Measurements from ENCODE around the gene GPR55. TPM values are rescaled to one million over a fixed set of nuclear protein-coding genes. Genes with fewer than 3 reads are reported as not detected.

Gene GPR55
- total RNA-seq, 1 donor from 2014 or later, result 0.23 TPM

DNA sequence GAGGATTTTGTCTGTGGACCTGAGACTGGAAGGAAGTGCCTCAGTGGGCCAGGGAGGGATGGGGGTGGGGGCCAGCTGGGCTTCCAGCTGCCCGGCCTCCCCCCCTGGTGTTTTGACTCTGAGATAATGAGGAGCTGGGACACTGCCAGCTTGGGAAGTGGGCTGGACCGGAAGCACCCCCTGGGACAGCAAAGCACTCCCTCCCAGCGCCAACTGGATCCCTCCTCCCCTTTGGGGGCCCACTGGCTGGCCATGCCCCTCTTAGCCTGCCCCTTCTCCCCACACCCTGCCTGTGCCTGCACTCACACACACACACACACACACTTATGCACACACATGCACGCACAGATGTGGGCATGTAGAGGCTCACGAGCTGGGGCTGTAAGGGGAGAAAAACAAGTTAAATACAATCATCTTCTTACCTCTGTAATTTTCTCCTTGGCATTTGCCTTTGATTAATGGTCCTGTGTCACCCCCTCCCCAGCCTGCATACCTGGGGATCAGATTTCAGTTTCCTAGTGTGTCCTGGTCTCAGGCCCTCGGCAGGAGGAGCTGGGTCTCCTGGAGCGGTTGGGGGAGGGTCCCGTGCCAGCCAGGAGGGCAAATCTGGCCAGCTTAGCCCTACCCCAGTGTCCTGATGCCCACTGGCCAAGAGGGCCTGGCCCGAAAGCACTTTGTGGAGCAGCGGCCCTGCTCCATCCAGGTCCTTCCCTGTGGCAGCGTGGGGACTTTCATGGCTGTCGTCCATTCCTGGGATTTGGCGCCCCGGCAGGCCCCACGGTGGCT is 56.7 kb downstream of the GPR55 start:
- no peaks in the 10 kb centered on the region for H3K36me3 Mint-ChIP-seq (ENCODE audit: low read depth)
- H3K4me1 Mint-ChIP-seq, result peaks cover 19% of the 10 kb centered on the region
- H3K27me3 Mint-ChIP-seq, result peaks cover 29% of the 10 kb centered on the region
- H3K9me3 Mint-ChIP-seq, result no peaks in the 10 kb centered on the region
- H3K4me3 Mint-ChIP-seq, result no peak overlapping the region
- no peak overlapping the region for H3K27ac Mint-ChIP-seq
- intact Hi-C loops (cut with micrococcal nuclease), result no loop called here
- no peak for DNase-seq

DNA sequence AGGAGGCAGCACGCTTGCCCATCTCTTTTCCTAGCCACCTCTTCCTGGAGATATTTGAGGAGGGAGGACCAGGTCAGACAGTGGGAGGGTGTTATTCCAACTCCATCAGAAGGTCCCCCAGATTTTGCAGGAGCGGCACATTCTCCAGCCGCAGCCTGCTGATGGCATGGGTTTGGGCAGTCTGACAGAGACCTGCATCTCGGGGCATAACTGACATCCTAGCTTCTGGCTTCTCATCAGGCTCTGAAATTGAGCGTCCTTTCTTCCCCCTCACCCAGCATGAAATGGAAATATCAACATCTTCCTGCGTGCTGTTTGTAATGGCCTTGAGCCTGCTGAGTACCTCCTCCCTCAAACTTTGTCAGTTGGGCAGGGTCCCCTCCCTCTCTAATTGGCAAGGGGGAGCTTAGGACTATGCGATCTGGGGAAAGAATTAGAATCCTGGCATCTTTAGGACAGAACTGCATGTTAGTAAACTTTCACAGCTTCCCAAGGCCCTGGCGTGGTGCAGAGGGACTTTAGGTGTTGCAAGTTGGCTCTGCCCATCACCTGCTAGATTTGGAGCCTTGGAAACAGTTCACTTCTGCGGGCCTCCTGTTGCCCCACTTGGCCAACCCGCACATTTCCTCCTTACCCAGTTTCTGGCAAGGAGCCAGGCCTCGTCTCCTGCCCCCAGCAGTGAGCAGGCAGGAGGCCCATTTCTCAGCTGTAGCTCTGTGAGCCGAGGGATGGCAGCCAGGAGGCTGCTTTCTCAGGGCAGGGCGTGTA is 58.1 kb downstream of the GPR55 start:
- Mint-ChIP-seq H3K9me3 (no peaks in the 10 kb centered on the region), H3K27ac (no peak overlapping the region), H3K4me3 (peak overlapping the region; percentile 34)

DNA sequence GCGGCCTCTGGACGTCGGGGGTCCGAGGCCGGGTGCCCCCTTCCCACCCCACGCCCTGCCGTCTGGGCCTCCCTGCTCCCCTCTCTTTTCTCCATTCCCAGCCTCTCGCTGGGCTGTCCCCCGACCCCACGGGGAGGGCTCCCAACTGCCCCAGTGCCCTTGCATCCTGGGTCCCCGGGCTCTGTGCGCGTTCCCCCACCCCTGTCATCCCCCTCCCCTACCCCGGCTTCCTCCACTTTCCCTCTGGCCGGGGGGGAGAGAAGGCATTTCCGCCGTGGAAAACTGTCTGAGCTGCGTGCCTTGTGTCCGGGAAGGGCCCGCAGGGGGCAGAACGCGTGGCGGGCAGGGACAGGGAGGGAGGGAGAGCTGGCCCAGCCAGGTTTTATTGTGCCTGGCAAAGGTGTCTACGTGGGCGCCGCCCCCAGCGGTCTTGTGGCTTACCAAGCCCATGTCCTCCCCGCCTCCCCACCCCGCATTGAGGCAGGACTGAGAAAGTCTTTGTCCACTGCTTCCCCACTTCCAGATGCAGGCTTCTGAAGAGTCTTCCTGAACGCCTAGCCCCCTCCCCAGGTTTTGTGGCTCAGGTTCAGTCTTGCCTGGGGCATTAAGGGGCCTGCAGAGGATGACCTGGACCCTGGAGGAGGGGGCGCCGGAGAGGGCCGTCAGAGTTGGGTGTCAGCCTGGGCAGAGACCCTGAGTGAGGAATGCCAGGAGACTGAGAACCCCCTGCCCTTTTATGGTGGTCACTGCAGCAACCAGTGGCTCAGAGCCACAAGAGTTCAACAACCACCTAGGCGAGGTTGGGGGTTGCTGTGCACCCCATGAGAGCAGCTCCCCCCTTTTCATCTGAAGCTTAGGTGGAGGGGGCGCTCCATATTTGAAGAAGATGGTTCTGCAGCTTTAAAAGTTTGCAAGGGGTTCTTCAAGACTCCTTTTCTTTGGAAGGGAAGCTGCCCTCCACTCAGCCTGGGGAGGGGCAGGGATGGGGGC is 59.0 kb downstream of the GPR55 start:
- DNase-seq, result peak; percentile 65
- no peaks in the 10 kb centered on the region for H3K36me3 Mint-ChIP-seq (ENCODE audit: low read depth)
- H3K4me3 Mint-ChIP-seq, result peak overlapping the region; percentile 83
- peaks cover 48% of the 10 kb centered on the region for H3K27me3 Mint-ChIP-seq
- no peak overlapping the region for H3K27ac Mint-ChIP-seq
- peaks cover 24% of the 10 kb centered on the region for H3K4me1 Mint-ChIP-seq
- intact Hi-C loops (cut with micrococcal nuclease), result no loop called here
- no peaks in the 10 kb centered on the region for H3K9me3 Mint-ChIP-seq

More for the DNA sequence above, 58.1 kb downstream of the GPR55 start:
- intact Hi-C loops (cut with micrococcal nuclease), result no loop called here
- Mint-ChIP-seq H3K36me3 (ENCODE audit: low read depth) (no peaks in the 10 kb centered on the region), H3K27me3 (peaks cover 41% of the 10 kb centered on the region), H3K4me1 (peaks cover 17% of the 10 kb centered on the region)
- no peak for DNase-seq

DNA sequence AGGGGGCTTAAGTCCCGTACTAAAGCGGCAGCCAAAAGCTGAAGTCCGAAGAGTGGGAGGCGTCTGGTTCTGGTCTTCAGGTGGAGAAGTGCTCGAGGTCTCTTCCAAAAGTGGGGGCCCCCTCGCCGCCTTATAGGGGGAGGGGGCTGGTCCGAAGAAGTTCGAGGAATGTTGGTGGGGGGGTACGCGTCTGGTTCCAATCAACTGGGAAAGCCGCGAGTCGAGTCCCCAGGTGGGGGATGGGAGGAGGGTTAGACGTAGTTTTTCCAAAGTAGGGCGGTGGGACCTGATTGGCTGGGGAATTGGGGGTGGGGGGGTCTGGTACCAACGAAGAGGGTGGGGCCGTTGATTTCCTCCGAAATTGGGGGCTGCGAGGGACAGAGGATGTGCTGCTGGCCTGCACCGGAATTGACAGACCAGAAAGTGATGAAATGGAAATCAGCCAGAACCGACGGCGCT is 59.7 kb downstream of the GPR55 start:
- Mint-ChIP-seq H3K36me3 (ENCODE audit: low read depth) (no peaks in the 10 kb centered on the region), H3K4me1 (peaks cover 24% of the 10 kb centered on the region), H3K4me3 (peak overlapping the region; percentile 83), H3K9me3 (no peaks in the 10 kb centered on the region), H3K27me3 (peaks cover 50% of the 10 kb centered on the region), H3K27ac (no peak overlapping the region)
- intact Hi-C loops (cut with micrococcal nuclease), result no loop called here
- DNase-seq, result no peak

DNA sequence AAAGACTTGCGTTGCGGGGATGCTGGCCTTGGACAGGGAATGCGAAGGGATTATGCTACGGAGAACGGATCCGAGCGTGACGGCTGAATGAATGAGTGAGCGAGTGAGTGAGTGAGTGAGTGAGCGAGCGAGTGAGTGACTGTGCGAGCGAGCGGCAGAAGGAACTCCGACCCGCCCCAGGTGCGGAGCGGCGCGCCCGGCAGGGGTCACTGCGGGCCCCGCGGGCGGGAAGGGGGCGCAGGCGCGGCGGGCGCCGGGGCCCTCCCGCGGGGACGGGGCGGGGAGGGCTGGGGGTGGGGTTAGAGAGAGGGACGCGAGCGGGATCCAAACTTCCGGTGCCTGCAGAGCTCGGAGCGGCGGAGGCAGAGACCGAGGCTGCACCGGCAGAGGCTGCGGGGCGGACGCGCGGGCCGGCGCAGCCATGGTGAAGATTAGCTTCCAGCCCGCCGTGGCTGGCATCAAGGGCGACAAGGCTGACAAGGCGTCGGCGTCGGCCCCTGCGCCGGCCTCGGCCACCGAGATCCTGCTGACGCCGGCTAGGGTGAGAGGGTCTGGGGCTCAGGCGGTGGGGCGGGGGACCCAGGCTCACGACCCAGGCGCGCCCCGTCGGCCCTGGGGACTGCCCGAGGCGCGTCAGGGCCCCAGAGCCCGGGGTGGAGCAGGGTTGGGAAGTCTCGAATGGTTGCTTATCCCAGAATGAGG is 60.3 kb downstream of the GPR55 start, which contains the start of gene ITM2C:
Gene ITM2C, plus strand, starts transcription at position 338 of the 702 bp plus-strand sequence. Its CDS starts 84 bp downstream, at position 422.
- Mint-ChIP-seq H3K4me1 (peaks cover 24% of the 10 kb centered on the region), H3K27ac (peak within 1 kb of the TSS; percentile 52), H3K9me3 (no peaks in the 10 kb centered on the region), H3K36me3 (ENCODE audit: low read depth) (no peaks in the 10 kb centered on the region), H3K27me3 (peaks cover 50% of the 10 kb centered on the region), H3K4me3 (peak within 1 kb of the TSS; percentile 83)
- intact Hi-C loops (cut with micrococcal nuclease), result loop anchor here (1.0 kb wide), 1 partner anchor 16 kb away; no protein-coding TSS in a partner anchor
- DNase-seq, result peak; percentile 91

DNA sequence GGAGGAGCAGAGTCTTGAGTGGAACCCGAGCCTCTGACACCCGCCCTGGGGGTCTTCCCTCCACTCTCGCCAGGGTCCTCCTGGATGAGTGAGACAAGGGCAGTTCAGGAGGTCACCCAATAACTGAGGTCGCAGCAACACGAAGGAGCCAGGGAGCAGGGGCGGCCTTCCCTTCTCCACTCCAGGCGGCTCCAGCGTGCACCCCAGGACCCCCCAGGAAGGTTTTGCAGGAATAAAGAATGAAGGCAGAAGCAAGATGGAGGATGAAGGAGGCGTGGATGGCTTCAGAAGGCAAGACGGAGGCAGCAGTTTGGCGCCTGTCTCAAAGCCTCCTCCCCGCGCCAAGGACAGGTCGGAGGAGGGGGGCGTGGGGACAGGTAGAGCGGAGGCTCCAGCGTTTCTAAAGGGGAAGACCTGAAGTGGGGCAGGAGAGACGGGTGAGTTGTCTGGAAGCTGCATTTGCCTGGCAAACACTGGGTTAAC is 60.9 kb downstream of the GPR55 start:
- Mint-ChIP-seq H3K4me3 (peak overlapping the region; percentile 83), H3K27me3 (peaks cover 52% of the 10 kb centered on the region), H3K4me1 (peaks cover 24% of the 10 kb centered on the region), H3K27ac (peak overlapping the region; percentile 52), H3K36me3 (ENCODE audit: low read depth) (no peaks in the 10 kb centered on the region), H3K9me3 (no peaks in the 10 kb centered on the region)
- intact Hi-C loops (cut with micrococcal nuclease), result loop anchor here (1.0 kb wide), 1 partner anchor 16 kb away; no protein-coding TSS in a partner anchor
- DNase-seq, result no peak

DNA sequence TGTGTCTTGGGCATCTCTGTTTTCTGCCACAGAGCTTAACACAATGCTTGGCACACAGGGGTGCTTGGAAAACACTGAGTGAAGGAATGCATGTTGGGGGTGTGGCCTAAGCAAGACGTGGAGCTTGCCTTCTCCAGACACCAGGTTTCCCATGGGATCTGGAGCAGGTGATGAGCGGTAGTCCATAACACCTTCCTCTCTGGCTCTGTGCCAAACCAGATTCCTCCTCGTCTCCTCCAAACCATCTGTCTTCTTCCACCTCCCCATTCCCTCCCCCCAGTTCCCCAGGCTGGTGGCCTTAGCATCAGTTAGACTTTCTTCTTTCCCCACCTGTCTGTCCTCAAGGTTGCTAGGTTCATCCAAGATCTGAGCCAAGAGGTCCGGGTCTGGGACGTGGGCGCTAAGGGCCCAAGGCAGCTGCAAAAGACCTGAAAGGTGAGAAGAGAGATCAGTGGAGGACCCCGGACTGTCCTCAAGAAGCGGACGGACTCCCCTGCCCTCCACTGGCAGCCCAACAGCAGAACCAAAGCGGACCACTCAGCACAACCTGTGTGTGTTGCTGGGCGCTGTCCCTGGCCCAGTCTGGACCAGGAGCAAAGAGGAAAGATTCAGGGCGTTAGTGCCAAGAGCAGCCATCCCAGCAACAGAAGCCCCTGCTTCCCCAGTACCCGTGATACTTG is 61.5 kb downstream of the GPR55 start:
- Mint-ChIP-seq H3K9me3 (no peaks in the 10 kb centered on the region), H3K4me3 (peak overlapping the region; percentile 83), H3K36me3 (ENCODE audit: low read depth) (no peaks in the 10 kb centered on the region), H3K27ac (peak overlapping the region; percentile 52), H3K4me1 (peaks cover 24% of the 10 kb centered on the region), H3K27me3 (peaks cover 52% of the 10 kb centered on the region)
- intact Hi-C loops (cut with micrococcal nuclease), result loop anchor here (1.0 kb wide), 1 partner anchor 15 kb away; no protein-coding TSS in a partner anchor
- DNase-seq, result no peak

DNA sequence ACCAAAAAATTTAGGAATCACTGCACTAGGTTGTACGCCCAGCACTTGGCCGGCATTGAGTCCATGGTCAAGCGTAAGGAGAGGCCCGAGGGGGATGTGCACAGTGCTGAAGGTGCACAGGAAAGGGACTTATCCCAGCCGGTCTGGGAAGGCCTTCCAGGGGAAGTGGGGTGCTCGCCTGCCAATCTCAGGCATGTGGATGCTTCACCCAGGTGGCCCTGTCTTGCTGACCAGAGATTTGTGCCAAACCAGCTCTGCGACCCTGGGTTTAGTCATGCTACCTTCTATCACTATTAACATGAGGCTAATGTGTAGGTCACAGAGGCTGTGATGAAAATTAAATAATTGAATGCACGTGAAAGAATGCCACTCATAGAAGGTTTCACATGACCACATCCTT is 62.0 kb downstream of the GPR55 start:
- Mint-ChIP-seq H3K9me3 (no peaks in the 10 kb centered on the region), H3K27me3 (peaks cover 54% of the 10 kb centered on the region), H3K4me1 (peaks cover 24% of the 10 kb centered on the region), H3K27ac (no peak overlapping the region), H3K4me3 (peak overlapping the region; percentile 83), H3K36me3 (ENCODE audit: low read depth) (no peaks in the 10 kb centered on the region)
- no peak for DNase-seq
- intact Hi-C loops (cut with micrococcal nuclease), result no loop called here

DNA sequence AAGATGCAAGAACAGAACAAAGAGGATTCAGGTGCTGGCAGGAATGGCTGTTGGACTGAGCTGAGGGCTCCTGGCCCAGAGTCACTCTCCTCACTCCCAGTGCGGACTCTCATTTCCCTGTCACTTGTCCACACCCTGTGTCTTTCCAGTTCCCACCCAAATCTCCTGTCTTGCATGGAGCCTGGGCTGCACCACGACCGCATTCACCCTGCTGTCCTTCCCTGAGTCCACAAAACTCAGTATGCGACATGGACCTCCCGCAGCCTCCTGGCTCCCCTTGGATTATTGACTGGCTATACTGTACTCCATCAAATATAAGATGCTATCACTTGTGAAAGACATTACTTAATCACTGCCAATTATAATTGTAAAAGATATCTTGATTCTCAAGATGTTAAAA is 62.8 kb downstream of the GPR55 start:
- Mint-ChIP-seq H3K4me1 (peaks cover 24% of the 10 kb centered on the region), H3K27me3 (peaks cover 60% of the 10 kb centered on the region), H3K4me3 (no peak overlapping the region), H3K27ac (no peak overlapping the region), H3K36me3 (ENCODE audit: low read depth) (no peaks in the 10 kb centered on the region), H3K9me3 (no peaks in the 10 kb centered on the region)
- intact Hi-C loops (cut with micrococcal nuclease), result no loop called here
- DNase-seq, result no peak

DNA sequence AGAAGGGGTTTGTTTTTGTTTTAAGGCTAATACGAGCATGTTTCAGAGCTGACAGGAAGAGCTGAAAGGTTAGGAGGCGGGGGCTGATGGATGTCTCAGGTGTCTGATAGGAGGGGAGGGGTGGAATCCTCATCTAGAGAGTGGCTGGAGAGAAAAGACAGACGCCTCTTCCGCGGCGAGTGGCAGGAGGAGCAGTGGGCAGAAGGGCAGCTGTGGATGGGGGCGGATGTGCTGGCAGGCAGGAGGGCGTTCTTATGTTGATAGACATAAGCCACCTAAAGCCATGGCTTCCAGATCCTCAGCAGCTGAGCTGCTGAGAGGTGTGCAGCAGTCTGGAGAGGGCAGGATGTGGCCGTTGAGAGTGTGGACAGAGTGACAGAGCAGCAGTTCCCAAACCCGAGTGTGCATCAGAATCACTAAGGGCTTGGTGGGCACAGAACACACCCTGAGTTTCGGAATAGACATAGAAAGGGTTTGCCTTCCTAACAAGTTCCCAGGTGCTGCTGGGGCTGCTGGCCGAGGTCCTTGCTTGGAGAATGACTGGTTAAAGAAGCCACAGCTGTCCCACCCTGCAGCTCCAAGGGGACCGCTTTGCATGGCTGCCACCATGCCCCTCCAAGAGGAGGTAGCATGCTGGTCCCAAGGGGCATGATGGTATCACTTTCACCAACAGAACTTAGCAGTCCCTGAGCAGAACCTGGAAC is 63.3 kb downstream of the GPR55 start:
- DNase-seq, result no peak
- intact Hi-C loops (cut with micrococcal nuclease), result no loop called here
- peaks cover 18% of the 10 kb centered on the region for H3K4me1 Mint-ChIP-seq
- no peaks in the 10 kb centered on the region for H3K9me3 Mint-ChIP-seq
- H3K27me3 Mint-ChIP-seq, result peaks cover 61% of the 10 kb centered on the region
- H3K36me3 Mint-ChIP-seq (ENCODE audit: low read depth), result no peaks in the 10 kb centered on the region
- no peak overlapping the region for H3K27ac Mint-ChIP-seq
- H3K4me3 Mint-ChIP-seq, result no peak overlapping the region
